Activated CD4-positive, alpha-beta memory T cell treated with anti-CD3 and anti-CD28 coated beads for 36 hours (primary cell): ENCODE results near the gene THNSL1. TPM values are rescaled to one million over a fixed set of nuclear protein-coding genes. Genes with fewer than 3 reads are reported as not detected.

Experiments used
- CTCF ChIA-PET: fragments of 350-600 bp; sonication (Branson Sonifier 250); formaldehyde crosslinking; loops from one replicate; lab custom pipeline; 2021; ENCODE audit warnings: antibody characterized with exemption, inconsistent platforms; lab: Charles Lee
- POLR2A ChIA-PET: fragments of 350-600 bp; sonication (Branson Sonifier 250); formaldehyde crosslinking; loops from one replicate; lab custom pipeline; 2021; ENCODE audit warnings: antibody characterized with exemption; lab: Charles Lee
- DNase-seq: peaks from one replicate; pipeline ENCODE4 v3.0.0-alpha.2; 2020
- H3K27ac Mint-ChIP-seq: one replicate; pipeline ENCODE4 v1.8.0; 2021; ENCODE audit warnings: mixed read lengths
- H3K27me3 Mint-ChIP-seq: one replicate; pipeline ENCODE4 v1.8.0; 2021; ENCODE audit warnings: mixed read lengths
- H3K36me3 Mint-ChIP-seq: one replicate; pipeline ENCODE4 v1.8.0; 2021; ENCODE audit warnings: mixed read lengths
- H3K4me1 Mint-ChIP-seq: one replicate; pipeline ENCODE4 v1.8.0; 2021; ENCODE audit warnings: low read depth, mixed read lengths
- H3K4me3 Mint-ChIP-seq: one replicate; pipeline ENCODE4 v1.8.0; 2021; ENCODE audit warnings: mild to moderate bottlenecking, mixed read lengths
- H3K9me3 Mint-ChIP-seq: one replicate; pipeline ENCODE4 v1.8.0; 2021; ENCODE audit warnings: mixed read lengths
- intact Hi-C: fragments of 100-400 bp; cut with micrococcal nuclease; formaldehyde crosslinking; loops from one replicate; pipeline ENCODE4 v1.15.1; 2023
- total RNA-seq, 2 experiments: library from RNA; stranded (reverse); gene quantifications; one replicate each; pipeline ENCODE4 v1.2.3, GENCODE V29; 2021

The THNSL1 gene
- total RNA-seq, 2 experiments from 2014 or later: 6.0 to 6.2 TPM

GRCh38 chr10:25015828-25016375 is 510 bp upstream of the THNSL1 start, which contains the start of gene ENKUR:
TSS of gene ENKUR (minus strand) at chr10:25016158. CDS start at chr10:25015936, 222 bp downstream.
- POLR2A ChIA-PET: interaction anchor here (1.1 to 1.4 kb wide), 2 partner anchors 95 to 292 kb away, joined by 3 to 10 read pairs; partner anchors contain the start of gene ARHGAP21

DNA sequence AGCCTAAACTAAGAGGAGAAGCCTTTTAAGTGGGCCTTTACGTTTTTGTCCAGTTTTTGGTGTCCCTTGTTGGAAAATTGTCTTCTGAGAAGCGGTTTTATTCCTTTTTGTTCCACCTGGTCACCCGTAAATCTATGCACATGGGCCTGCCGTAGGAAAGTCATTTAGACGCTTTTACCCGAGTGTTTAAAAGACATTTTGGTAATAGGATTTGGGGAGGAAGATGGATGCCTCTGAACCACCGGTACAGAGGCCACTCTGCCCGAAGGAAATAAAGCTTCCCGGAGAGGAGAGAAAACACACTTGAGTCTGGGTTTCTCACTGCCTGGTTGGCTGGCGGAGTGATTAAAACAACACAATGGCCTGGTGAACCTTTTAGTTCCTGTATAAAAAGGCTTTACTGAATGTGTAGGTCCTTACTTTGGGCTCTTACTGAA is 760 bp downstream of the THNSL1 start:
- Mint-ChIP-seq H3K27me3 (no peaks in the 10 kb centered on the region), H3K27ac (peak overlapping the region; percentile 97), H3K4me3 (peak overlapping the region; percentile 94), H3K36me3 (no peaks in the 10 kb centered on the region), H3K9me3 (no peaks in the 10 kb centered on the region), H3K4me1 (peaks cover 19% of the 10 kb centered on the region)
- POLR2A ChIA-PET: interaction anchor here (0.6 to 1.4 kb wide), 2 partner anchors 293 to 400 kb away, joined by 3 to 10 read pairs; partner anchors contain the start of gene ARHGAP21
- CTCF ChIA-PET: interaction anchor here (0.7 kb wide), 1 partner anchor 299 kb away, joined by 3 read pairs; no protein-coding TSS in a partner anchor
- DNase-seq: peak; percentile 33
- intact Hi-C loops: loop anchor here (1.0 to 5.0 kb wide), 9 partner anchors 64 to 1844 kb away; partner anchors contain the start of genes ABI1, OTUD1 and PRTFDC1

More at GRCh38 chr10:25015828-25016375, 510 bp upstream of the THNSL1 start, which contains the start of gene ENKUR:
- peak within 1 kb of the TSS; percentile 97 for H3K27ac Mint-ChIP-seq
- no peaks in the 10 kb centered on the region for H3K9me3 Mint-ChIP-seq
- peak; percentile 93 for DNase-seq
- intact Hi-C loops: loop anchor here (1.0 to 5.0 kb wide), 11 partner anchors 46 to 1845 kb away; partner anchors contain the start of genes ABI1, OTUD1 and PRTFDC1
- H3K27me3 Mint-ChIP-seq: no peaks in the 10 kb centered on the region
- peak within 1 kb of the TSS; percentile 94 for H3K4me3 Mint-ChIP-seq
- CTCF ChIA-PET: interaction anchor here (0.6 to 1.1 kb wide), 2 partner anchors 398 to 1921 kb away, joined by 3 to 5 read pairs; no protein-coding TSS in a partner anchor
- H3K36me3 Mint-ChIP-seq: no peaks in the 10 kb centered on the region
- H3K4me1 Mint-ChIP-seq: peaks cover 19% of the 10 kb centered on the region

DNA sequence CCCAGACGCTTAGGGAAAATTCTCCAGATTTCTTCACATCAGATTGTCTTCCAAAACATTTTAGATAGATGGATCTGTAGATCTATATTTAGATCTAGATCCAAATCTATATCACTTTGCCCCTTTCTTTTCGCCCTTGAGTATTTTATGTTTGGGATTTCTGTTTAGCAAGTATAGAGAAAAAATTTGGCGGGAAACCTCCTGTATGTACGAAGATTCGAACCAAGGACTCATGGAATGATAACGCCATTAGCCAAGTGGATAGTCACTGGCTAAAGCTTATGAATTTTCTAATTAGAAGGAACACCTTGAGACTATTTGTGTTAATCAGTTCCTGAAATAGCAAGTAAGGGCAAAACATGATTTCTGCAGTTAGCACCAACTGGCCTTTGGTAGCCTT is 1.2 kb downstream of the THNSL1 start:
- no peaks in the 10 kb centered on the region for H3K36me3 Mint-ChIP-seq
- no peaks in the 10 kb centered on the region for H3K9me3 Mint-ChIP-seq
- H3K4me1 Mint-ChIP-seq: peaks cover 19% of the 10 kb centered on the region
- POLR2A ChIA-PET: no interaction called here
- intact Hi-C loops: loop anchor here (1.0 to 5.0 kb wide), 9 partner anchors 64 to 1843 kb away; partner anchors contain the start of genes ABI1, OTUD1 and PRTFDC1
- CTCF ChIA-PET: interaction anchor here (0.7 kb wide), 1 partner anchor 299 kb away, joined by 3 read pairs; no protein-coding TSS in a partner anchor
- H3K4me3 Mint-ChIP-seq: peak overlapping the region; percentile 94
- H3K27ac Mint-ChIP-seq: peak overlapping the region; percentile 97
- DNase-seq: no peak
- H3K27me3 Mint-ChIP-seq: no peaks in the 10 kb centered on the region

DNA sequence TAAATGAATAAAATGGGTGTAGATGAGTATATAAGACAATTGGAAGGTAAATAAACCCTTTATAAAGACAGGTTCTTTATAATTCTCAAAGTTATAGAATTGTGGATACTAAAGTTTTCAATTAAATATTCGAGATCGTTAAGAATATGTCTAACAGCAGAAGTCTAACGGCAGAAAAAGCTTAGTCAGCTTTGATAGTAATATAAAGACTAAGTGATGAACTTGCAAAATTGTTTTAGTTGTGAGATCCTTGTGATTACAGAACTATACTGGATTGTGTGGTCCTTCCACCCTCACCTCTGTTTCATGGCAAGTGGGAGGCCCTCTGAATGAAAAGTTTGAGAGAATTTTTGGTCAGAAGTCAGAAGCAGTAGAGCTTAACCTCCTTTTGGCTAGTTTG is 2.3 kb downstream of the THNSL1 start:
- intact Hi-C loops: loop anchor here (5.0 kb wide), 4 partner anchors 116 to 551 kb away; no protein-coding TSS in a partner anchor
- CTCF ChIA-PET: no interaction called here
- H3K36me3 Mint-ChIP-seq: peaks cover 6% of the 10 kb centered on the region

GRCh38 chr10:25023278-25023677 is 6.9 kb downstream of the THNSL1 start:
- peaks cover 5% of the 10 kb centered on the region for H3K4me1 Mint-ChIP-seq
- POLR2A ChIA-PET: no interaction called here
- no peaks in the 10 kb centered on the region for H3K9me3 Mint-ChIP-seq
- CTCF ChIA-PET: no interaction called here
- H3K27me3 Mint-ChIP-seq: no peaks in the 10 kb centered on the region
- H3K27ac Mint-ChIP-seq: no peak overlapping the region
- no peak overlapping the region for H3K4me3 Mint-ChIP-seq
- intact Hi-C loops: no loop called here
- peaks cover 10% of the 10 kb centered on the region for H3K36me3 Mint-ChIP-seq
- DNase-seq: no peak

More for the DNA sequence above, 2.3 kb downstream of the THNSL1 start:
- Mint-ChIP-seq H3K4me1 (peaks cover 19% of the 10 kb centered on the region), H3K9me3 (no peaks in the 10 kb centered on the region), H3K4me3 (no peak overlapping the region), H3K27me3 (no peaks in the 10 kb centered on the region), H3K27ac (no peak overlapping the region)
- no peak for DNase-seq
- POLR2A ChIA-PET: no interaction called here

- ChIA-PET POLR2A (no interaction called here), CTCF (no interaction called here)
- no peak overlapping the region for H3K4me3 Mint-ChIP-seq
- peaks cover 3% of the 10 kb centered on the region for H3K4me1 Mint-ChIP-seq
- peaks cover 10% of the 10 kb centered on the region for H3K36me3 Mint-ChIP-seq
- intact Hi-C loops: no loop called here
- H3K9me3 Mint-ChIP-seq: no peaks in the 10 kb centered on the region
- no peak for DNase-seq
- no peak overlapping the region for H3K27ac Mint-ChIP-seq
- H3K27me3 Mint-ChIP-seq: no peaks in the 10 kb centered on the region
Observed at GRCh38 chr10:25024528-25024927, 8.1 kb downstream of the THNSL1 start.

DNA sequence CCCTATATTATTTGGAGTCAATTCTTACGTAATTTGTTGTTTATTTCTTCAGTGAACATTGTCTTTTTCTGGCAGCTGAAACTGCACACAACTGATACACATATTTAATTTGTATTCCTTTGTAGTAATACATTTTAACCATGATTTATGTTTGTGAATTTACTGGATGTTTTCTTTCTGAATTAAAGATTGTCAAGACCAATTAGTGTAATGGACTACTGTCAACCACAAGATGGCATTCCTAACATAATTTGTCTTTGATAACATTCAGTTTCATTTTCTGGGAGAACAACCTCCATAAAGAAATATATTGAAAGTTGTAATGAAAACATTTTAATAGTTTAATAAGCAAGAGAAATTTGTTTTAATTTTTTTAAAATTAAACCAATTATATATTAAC is 10.1 kb downstream of the THNSL1 start:
- ChIA-PET CTCF (no interaction called here), POLR2A (no interaction called here)
- Mint-ChIP-seq H3K27me3 (no peaks in the 10 kb centered on the region), H3K27ac (no peak overlapping the region), H3K4me1 (no peaks in the 10 kb centered on the region), H3K4me3 (no peak overlapping the region), H3K36me3 (peaks cover 13% of the 10 kb centered on the region), H3K9me3 (peaks cover 6% of the 10 kb centered on the region)
- DNase-seq: no peak
- intact Hi-C loops: no loop called here

- ChIA-PET CTCF (no interaction called here), POLR2A (no interaction called here)
- no peak overlapping the region for H3K27ac Mint-ChIP-seq
- peaks cover 6% of the 10 kb centered on the region for H3K9me3 Mint-ChIP-seq
- H3K36me3 Mint-ChIP-seq: peaks cover 6% of the 10 kb centered on the region
- H3K27me3 Mint-ChIP-seq: no peaks in the 10 kb centered on the region
- no peak overlapping the region for H3K4me3 Mint-ChIP-seq
- no peaks in the 10 kb centered on the region for H3K4me1 Mint-ChIP-seq
- no peak for DNase-seq
- intact Hi-C loops: no loop called here
Observed at GRCh38 chr10:25028711-25029110, 12.3 kb downstream of the THNSL1 start.

DNA sequence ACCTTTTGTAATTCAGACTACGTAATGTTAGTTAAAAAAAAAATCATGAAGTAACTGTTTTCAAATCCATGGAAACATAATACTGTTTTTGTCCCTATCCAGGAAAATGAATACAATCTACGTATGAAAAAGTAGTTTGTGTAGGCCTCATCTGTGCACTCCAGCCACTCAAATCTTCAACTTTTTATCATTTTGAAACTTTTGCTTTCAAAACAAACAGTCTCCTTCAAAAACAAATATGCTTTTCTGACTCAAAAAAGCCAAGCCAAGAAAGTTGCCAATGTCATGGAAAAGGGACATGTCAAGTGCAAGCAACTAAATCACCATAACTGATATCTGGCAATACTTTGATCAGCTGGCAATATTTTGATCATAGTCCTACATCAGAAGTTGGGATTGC is 13.1 kb downstream of the THNSL1 start:
- Mint-ChIP-seq H3K27ac (no peak overlapping the region), H3K4me1 (no peaks in the 10 kb centered on the region), H3K4me3 (no peak overlapping the region), H3K36me3 (peaks cover 2% of the 10 kb centered on the region), H3K9me3 (peaks cover 6% of the 10 kb centered on the region), H3K27me3 (no peaks in the 10 kb centered on the region)
- intact Hi-C loops: no loop called here
- ChIA-PET CTCF (no interaction called here), POLR2A (no interaction called here)
- DNase-seq: no peak

DNA sequence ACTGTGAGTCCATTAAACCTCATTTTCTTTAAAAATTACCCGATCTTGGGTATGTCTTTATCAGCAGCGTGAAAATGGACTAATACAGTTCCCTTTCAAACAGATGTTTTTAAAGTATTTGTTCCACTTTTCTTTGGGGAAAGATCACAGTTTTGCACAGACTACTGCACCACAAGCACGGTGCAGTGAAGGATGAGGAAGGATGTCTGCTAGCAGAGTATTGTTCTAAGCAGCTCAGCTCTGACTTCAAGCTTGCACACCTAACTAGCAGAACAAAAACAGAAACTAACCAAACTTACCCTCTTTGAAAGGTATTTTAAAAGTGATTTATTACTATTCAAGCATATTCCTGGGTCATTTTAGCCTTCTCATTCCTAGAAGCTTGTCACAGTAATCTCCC is 20.0 kb downstream of the THNSL1 start:
- intact Hi-C loops: no loop called here
- POLR2A ChIA-PET: no interaction called here
- Mint-ChIP-seq H3K4me1 (no peaks in the 10 kb centered on the region), H3K27me3 (peaks cover 14% of the 10 kb centered on the region), H3K36me3 (no peaks in the 10 kb centered on the region), H3K9me3 (no peaks in the 10 kb centered on the region), H3K4me3 (no peak overlapping the region), H3K27ac (no peak overlapping the region)
- no peak for DNase-seq
- CTCF ChIA-PET: no interaction called here

DNA sequence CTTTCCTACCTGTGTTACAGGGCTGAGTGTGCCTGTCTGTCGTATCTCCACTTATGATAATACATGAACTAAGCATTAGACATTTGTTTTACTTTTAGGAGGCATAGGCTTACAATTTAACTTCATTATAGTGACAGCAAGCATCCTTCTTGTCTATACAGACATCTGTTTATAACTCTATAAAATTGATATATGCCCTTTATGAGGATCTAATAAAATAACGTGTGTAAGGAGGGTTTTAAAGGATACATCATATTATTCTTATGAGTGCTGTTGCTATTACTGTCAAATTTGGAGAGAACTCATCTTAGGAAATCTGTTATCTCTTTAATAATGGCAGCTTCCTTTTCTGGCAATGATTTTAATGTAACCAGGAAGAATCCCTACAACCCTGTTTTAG is 21.9 kb downstream of the THNSL1 start:
- Mint-ChIP-seq H3K27ac (no peak overlapping the region), H3K36me3 (no peaks in the 10 kb centered on the region), H3K9me3 (no peaks in the 10 kb centered on the region), H3K27me3 (peaks cover 14% of the 10 kb centered on the region), H3K4me1 (no peaks in the 10 kb centered on the region), H3K4me3 (no peak overlapping the region)
- DNase-seq: no peak
- POLR2A ChIA-PET: no interaction called here
- intact Hi-C loops: no loop called here
- CTCF ChIA-PET: no interaction called here

GRCh38 chr10:25039531-25039930 is 23.1 kb downstream of the THNSL1 start:
- POLR2A ChIA-PET: no interaction called here
- CTCF ChIA-PET: no interaction called here
- Mint-ChIP-seq H3K27ac (no peak overlapping the region), H3K36me3 (no peaks in the 10 kb centered on the region), H3K9me3 (no peaks in the 10 kb centered on the region), H3K4me1 (no peaks in the 10 kb centered on the region), H3K4me3 (no peak overlapping the region), H3K27me3 (peaks cover 16% of the 10 kb centered on the region)
- intact Hi-C loops: no loop called here
- no peak for DNase-seq
